Colon (tissue), 2 donors: ENCODE measurements around the gene CTIF.
"Not testable (repeated sequence)": the region's sequence is repeated elsewhere in the genome, so short reads cannot be mapped to it uniquely, and the experiment has no call there.

ENCODE experiments used
- FAIRE-seq: peaks from 2 replicates; lab custom pipeline; 2012; peaks lifted over from hg19 to GRCh38; lab: Jason Lieb, UNC
- donor health status: control.
- donor health status: control.

Gene CTIF

GRCh38 chr18:48708807-48709206 lies 170.0 kb downstream of the CTIF start:
- FAIRE-seq: no peak

GRCh38 chr18:48709371-48710062 lies 170.7 kb downstream of the CTIF start:
- FAIRE-seq: no peak

DNA sequence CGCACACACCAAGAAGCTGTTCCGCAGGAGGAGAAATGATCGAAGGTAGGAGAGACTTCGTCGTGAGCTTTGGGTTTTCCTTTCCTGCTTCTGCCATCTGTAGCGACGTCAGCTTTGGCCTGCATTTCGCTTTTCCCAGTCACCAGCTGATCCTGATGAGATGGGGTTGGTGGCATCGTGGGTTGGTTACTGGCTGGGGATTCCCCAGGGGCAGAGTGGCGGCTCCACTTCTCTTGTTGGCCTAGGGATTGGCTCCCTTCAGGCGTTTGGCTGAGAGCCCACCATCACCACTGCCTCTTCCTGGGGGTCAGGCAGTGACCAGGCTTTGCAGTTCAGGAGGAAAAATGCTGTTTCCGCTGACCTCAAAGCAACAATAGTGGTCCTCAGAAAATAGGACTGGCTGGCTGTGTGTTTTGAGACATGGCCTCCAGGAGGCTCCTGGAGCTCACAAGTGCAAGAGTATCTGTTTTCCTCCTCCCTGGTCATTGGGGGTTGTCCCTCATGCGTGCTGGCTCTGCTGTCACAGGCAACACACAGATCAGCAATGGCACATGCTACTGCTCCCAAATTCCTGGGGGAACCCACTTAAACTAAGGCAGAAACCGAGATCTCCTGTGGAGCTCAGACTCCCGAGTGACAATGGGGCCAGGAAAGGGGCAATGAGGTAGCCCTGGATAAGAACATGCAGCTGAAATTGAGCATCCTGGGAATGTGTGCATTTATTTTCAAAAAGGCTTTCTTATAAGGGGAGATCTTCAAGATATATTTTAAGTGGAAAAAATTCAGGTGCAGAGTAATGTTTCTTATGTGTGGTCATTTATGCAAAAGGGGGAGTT lies 173.0 kb downstream of the CTIF start:
- no peak for FAIRE-seq

- FAIRE-seq: no peak
Observed at GRCh38 chr18:48713309-48713708, 174.5 kb downstream of the CTIF start.

DNA sequence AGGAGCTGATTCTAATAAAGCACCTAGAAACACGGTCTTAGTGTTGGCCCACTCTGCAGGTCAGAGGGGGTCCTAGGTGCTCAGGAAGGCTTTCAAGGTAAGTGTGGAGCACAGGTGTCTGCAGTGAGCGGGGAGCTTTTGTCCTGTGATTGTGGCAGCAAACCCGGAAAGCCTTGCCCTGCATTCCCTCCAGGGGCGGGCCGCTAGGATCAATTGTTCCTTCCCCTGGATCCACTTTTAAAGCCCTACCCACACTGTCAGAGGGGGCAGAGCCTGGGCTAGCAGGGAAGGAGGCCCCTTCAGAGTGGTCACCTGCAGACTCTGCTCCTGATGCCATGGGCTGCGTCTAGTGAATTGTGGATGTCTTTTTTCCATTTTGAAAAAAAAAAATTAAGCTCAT lies 176.0 kb downstream of the CTIF start:
- FAIRE-seq: no peak

DNA sequence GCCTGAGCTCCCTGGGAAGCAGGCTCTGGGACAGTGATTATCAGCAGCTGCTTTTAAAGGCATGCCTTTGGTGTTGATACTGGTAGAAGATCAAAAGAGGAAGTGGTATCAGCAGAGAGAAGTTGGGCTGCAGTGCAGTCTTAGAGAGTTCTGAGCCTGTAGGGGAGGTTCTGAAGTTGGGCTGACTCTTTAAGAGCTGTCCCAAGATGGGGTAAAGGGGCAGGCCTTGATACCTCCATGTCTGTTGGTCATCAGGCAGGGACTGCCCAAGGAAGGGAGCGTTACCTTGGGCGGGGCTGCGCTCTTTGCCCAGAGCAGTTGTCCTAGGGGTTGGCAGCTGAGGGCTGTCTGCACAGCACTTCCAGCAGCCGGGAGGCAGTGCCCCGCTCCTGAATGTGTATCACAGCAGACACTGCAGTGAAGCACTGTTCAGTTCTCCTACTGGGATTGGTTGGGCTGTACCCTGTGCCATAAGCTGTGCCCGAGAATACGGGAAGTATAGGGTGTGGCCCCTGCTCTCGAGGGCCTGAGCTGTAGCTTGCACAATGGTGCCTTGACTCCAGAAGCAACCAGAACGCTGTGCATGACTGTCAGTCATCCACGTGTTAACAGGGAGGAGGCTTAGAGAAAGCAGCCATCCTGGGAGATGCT lies 177.0 kb downstream of the CTIF start:
- no peak for FAIRE-seq

DNA sequence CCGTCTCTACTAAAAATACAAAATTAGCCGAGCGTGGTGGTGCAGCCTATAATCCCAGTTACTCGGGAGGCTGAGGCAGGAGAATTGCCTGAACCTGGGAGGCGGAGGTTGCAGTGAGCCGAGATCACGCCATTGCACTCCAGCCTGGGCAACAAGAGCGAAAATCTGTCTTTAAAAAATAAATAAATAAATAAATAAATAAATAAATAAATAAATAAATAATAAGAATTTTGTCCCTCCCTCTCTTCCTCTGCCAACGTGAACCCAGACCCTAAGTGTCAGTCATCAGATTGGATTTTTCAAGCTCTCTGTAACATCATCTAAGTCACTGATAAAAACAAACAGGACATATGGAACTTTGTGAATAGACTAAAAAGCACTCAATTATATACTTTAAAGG lies 178.4 kb downstream of the CTIF start:
- not testable (repeated sequence) for FAIRE-seq

- FAIRE-seq: no peak
Observed at GRCh38 chr18:48718251-48718959, 179.6 kb downstream of the CTIF start.

DNA sequence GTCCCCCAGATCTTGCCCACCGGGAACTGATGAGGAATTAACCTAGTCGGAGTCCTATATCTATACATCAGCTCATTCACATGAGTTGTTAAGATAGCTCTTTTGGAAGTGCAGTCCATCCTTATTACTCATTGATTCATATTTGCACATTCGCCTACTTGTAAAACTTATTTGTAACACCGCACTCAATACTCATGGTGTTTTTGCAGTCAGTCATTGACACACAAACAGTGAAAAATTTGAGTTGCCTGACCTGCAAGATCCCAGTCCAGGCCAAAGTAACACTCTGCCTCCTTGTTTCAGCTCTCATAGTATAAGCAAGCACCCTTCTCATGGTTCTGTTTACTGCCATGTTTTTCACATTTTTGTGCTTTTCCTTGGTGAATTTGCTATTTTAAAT lies 180.6 kb downstream of the CTIF start:
- FAIRE-seq: no peak

DNA sequence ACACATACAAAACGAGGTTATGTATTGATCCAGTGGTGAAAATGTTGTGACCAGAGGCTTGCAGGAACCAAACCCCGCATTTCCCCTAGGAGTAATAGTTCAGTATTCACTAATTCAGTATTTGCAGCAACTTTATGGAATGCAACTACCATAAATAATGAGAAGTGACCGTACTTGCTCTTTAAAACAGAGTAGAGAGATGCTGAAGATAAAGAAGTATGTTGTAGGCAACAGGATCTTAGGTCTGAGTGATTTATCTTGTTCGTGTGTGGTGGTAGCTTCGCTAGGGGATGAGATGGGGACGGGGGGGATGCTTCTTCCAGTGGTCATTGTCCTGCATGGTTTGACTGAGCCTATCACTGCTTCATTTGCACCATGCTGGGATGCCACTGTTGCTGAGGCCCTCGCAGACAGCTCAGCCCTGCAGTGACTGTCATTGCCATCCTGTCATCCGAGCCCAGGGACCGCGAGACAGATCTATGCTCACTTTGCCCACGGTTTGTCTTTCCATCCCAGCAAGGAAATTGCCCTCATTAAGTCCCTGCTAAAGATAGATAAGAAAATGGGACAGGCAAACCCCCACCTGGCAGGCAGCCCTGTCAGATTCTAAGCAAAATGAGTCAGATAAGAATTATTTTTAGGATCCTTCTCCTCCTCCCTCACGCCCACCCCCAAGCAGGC lies 181.3 kb downstream of the CTIF start:
- FAIRE-seq: no peak

DNA sequence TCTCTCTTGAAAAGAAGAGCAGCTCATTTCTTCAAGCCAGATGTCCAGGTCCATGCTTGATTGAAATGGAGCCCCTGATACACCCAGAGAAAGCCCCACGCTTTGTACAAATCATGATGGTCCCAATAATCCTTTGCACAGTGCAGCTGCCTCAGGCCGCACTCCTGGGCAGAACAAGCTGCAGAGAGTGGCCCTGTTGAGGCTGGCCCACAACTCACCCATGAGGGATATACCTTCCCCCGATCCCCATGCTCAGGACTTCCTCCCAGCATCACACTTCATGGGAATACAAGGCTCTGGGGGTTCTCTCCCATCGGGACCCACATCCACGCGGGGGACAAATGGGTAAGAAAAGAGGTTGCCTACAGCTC lies 181.8 kb downstream of the CTIF start:
- no peak for FAIRE-seq

- no peak for FAIRE-seq
Observed at GRCh38 chr18:48721312-48721711, 182.5 kb downstream of the CTIF start.

GRCh38 chr18:48723016-48723415 lies 184.2 kb downstream of the CTIF start:
- no peak for FAIRE-seq

DNA sequence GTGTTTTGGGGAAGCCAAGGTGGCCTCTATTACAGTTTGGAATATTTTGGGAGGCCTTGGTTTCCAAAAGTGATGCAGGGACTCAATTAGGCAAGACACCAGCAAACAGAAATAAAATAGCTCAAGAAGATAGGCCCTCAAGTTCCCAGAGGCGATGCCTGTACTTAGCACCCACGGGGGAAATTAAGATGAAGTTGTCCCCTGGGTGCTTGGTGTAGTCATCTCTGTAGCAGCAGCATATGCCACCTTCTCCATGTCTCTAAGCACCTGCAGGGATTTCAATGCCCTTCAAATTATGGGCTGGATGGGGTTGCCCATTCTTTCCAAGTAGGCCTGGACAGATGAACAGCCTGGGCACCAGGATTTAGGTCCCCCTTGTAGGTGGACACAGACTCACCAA lies 185.0 kb downstream of the CTIF start:
- FAIRE-seq: no peak

DNA sequence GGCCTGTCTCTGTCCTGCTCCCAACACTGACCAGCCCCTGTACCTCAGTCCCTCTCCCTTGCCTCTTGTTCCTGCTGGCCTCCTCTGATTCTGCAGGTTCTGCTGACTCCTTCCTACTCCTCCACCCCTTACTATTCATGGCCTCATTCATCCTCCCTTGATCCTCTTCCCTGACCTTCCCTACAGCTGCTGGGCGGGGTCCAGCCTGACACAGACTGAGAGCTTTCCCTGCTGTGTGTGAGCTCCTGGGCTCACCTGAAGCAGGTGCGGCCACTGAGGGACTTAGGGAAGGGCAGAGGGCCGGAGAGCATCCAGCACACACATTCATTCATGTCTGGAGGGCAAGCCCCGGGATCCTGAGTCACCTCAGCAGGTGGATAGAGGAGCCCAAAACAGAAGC lies 185.6 kb downstream of the CTIF start:
- FAIRE-seq: no peak

GRCh38 chr18:48724939-48725338 lies 186.1 kb downstream of the CTIF start:
- no peak for FAIRE-seq

- no peak for FAIRE-seq
Observed at GRCh38 chr18:48725562-48725961, 186.7 kb downstream of the CTIF start.

DNA sequence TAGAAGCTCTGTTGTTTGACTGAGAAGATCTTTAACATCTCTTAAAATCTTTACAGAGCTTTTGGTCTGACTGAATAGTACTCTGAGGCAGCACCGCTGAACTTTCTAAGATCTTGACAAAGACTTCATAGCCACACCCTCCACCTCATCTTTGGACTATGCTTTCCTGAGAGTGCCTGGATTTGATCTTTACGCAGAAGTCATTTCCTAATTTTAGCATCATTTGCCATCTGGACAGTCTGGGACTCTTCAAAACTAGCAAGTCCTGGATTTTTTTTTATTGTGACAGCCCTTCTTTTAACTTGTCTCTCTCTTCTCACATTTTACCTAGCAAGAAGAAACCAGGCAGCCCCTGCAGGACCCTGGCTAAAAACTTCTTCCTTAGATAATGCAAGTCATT lies 188.8 kb downstream of the CTIF start:
- no peak for FAIRE-seq

DNA sequence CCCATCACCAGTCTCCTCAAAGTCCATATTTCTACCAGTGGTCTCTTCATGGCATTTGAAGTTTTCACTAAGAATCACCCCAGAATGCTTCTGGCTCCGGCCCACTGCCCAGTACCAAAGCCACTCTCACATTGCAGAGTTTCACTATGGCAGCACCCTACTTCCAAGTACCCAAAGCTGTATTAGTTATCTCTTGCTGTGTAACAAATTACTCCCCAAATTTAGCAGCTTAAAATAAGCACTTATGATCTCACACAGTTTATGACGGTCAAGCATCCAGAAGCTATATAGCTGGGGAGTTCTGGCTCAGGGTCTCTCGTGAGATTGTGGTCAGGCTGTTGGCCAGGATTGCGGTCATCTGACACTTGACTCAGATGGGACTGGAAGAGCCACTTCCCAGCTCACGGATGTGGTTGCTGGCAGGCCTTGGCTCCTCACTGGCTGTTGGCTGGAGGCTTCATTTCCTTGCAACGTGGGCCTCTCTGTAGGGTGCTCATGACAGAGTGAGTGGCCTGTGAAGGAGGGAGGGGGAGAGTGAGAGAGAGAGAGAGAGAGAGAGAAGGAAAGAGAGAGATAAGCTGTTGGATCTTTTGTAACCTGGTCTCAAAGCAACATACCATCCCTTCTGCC lies 189.5 kb downstream of the CTIF start:
- FAIRE-seq: no peak

DNA sequence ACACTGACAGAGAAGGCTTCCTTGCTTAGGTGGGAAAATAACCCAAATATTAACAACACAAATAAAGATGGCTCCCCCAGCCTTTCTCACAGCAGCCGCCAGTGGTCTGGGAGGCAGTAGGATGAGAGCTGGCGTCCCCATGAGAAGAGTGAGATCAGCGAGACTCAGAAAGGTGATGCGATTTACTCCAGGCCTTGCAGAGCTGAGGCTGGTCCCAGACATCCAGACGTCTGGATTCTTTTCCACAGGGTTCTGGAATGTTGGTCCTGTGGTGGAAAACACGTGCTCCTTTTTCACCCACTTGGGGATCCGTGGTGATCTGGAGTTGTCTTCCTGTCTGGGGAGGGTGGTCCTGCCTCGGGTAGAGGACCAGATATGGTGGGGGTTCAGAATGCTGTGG lies 190.6 kb downstream of the CTIF start:
- FAIRE-seq: no peak

- FAIRE-seq: no peak
Observed at GRCh38 chr18:48730010-48730409, 191.2 kb downstream of the CTIF start.
